GM21515 (cell line): ENCODE results near the gene OR10D3.
"Not testable (repeated sequence)": the region's sequence is repeated elsewhere in the genome, so short reads cannot be mapped to it uniquely, and the experiment has no call there.

Source experiments
- ATAC-seq: cut with Tn5 transposase; IDR thresholded peaks from one replicate; pipeline ENCODE4 v1.9.1; 2021; ENCODE audit not compliant: unreplicated experiment

Gene OR10D3

GRCh38 chr11:124194293-124195188 is 11.4 kb downstream of the OR10D3 start:
- ATAC-seq = peak; percentile 6

- ATAC-seq = peak; percentile 76
Observed at GRCh38 chr11:124195189-124195734, 12.1 kb downstream of the OR10D3 start.

GRCh38 chr11:124197999-124198398 is 14.9 kb downstream of the OR10D3 start:
- ATAC-seq = no peak

GRCh38 chr11:124198897-124199296 is 15.8 kb downstream of the OR10D3 start:
- ATAC-seq = no peak

GRCh38 chr11:124199702-124200101 is 16.6 kb downstream of the OR10D3 start:
- ATAC-seq = no peak

- ATAC-seq = no peak
Observed at GRCh38 chr11:124200671-124201070, 17.5 kb downstream of the OR10D3 start.

- ATAC-seq = no peak
Observed at GRCh38 chr11:124202951-124203350, 19.8 kb downstream of the OR10D3 start.

- ATAC-seq = no peak
Observed at GRCh38 chr11:124204008-124204407, 20.9 kb downstream of the OR10D3 start.

- no peak for ATAC-seq
Observed at GRCh38 chr11:124207102-124207792, 24.1 kb downstream of the OR10D3 start.

GRCh38 chr11:124209824-124210357 is 26.7 kb downstream of the OR10D3 start:
- no peak for ATAC-seq

GRCh38 chr11:124210421-124210820 is 27.3 kb downstream of the OR10D3 start:
- ATAC-seq = no peak

GRCh38 chr11:124211321-124211720 is 28.2 kb downstream of the OR10D3 start:
- no peak for ATAC-seq

- ATAC-seq = no peak
Observed at GRCh38 chr11:124214027-124214426, 30.9 kb downstream of the OR10D3 start.

- no peak for ATAC-seq
Observed at GRCh38 chr11:124219126-124219525, 36.0 kb downstream of the OR10D3 start.

- ATAC-seq = no peak
Observed at GRCh38 chr11:124222407-124222806, 39.3 kb downstream of the OR10D3 start.

GRCh38 chr11:124224618-124225423 is 41.7 kb downstream of the OR10D3 start:
- not testable (repeated sequence) for ATAC-seq

GRCh38 chr11:124225471-124225870 is 42.3 kb downstream of the OR10D3 start:
- no peak for ATAC-seq

- ATAC-seq = no peak
Observed at GRCh38 chr11:124233376-124233775, 50.2 kb downstream of the OR10D3 start.
